HL-60 (cell line): ENCODE results near the gene OR1S1.

Experiments used
- POLR2AphosphoS5 ChIP-seq: IDR thresholded peaks from 2 replicates; pipeline ENCODE4 v1.6.1; 2012; ENCODE audit warnings: low read depth
- TF ChIP-seq, protein P1 (sequence below): IDR thresholded peaks from one replicate; pipeline ENCODE4 v1.5.1; 2011; ENCODE audit warnings: low read length, control low read depth, inconsistent platforms; ENCODE audit not compliant: insufficient read depth
- TF ChIP-seq, protein P2 (sequence below): IDR thresholded peaks from 2 replicates; pipeline ENCODE4 v1.6.1; 2012; ENCODE audit warnings: low read depth; ENCODE audit not compliant: insufficient replicate concordance

DNA sequence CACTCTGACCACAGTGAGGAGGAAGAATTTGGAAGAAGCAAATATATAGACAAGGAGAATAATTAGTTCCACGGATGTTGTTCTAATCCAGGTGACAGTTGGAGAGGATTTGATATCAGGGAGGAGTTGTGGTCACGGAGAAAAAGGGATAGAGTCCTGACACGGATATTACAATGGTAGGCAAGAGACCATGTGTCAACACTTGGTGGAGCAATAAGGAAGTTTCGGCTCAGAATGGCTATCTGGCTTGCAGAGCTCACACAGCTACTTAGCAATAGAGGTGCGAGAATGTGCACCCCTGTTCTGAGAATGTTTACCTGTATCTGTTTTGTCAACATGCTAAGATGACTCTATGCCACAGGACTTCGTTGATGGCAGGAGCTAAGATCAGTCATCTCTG lies 34.1 kb upstream of the OR1S1 start:
- TF ChIP-seq, protein P1, sequence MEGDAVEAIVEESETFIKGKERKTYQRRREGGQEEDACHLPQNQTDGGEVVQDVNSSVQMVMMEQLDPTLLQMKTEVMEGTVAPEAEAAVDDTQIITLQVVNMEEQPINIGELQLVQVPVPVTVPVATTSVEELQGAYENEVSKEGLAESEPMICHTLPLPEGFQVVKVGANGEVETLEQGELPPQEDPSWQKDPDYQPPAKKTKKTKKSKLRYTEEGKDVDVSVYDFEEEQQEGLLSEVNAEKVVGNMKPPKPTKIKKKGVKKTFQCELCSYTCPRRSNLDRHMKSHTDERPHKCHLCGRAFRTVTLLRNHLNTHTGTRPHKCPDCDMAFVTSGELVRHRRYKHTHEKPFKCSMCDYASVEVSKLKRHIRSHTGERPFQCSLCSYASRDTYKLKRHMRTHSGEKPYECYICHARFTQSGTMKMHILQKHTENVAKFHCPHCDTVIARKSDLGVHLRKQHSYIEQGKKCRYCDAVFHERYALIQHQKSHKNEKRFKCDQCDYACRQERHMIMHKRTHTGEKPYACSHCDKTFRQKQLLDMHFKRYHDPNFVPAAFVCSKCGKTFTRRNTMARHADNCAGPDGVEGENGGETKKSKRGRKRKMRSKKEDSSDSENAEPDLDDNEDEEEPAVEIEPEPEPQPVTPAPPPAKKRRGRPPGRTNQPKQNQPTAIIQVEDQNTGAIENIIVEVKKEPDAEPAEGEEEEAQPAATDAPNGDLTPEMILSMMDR: no peak
- TF ChIP-seq, protein P2, sequence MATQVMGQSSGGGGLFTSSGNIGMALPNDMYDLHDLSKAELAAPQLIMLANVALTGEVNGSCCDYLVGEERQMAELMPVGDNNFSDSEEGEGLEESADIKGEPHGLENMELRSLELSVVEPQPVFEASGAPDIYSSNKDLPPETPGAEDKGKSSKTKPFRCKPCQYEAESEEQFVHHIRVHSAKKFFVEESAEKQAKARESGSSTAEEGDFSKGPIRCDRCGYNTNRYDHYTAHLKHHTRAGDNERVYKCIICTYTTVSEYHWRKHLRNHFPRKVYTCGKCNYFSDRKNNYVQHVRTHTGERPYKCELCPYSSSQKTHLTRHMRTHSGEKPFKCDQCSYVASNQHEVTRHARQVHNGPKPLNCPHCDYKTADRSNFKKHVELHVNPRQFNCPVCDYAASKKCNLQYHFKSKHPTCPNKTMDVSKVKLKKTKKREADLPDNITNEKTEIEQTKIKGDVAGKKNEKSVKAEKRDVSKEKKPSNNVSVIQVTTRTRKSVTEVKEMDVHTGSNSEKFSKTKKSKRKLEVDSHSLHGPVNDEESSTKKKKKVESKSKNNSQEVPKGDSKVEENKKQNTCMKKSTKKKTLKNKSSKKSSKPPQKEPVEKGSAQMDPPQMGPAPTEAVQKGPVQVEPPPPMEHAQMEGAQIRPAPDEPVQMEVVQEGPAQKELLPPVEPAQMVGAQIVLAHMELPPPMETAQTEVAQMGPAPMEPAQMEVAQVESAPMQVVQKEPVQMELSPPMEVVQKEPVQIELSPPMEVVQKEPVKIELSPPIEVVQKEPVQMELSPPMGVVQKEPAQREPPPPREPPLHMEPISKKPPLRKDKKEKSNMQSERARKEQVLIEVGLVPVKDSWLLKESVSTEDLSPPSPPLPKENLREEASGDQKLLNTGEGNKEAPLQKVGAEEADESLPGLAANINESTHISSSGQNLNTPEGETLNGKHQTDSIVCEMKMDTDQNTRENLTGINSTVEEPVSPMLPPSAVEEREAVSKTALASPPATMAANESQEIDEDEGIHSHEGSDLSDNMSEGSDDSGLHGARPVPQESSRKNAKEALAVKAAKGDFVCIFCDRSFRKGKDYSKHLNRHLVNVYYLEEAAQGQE: no peak
- no peak for TF ChIP-seq POLR2AphosphoS5
